B cell (primary cell): ENCODE data around the gene ZC3H18.

Source experiments
- EZH2 ChIP-seq: IDR thresholded peaks from 2 replicates; pipeline ENCODE4 v1.6.1; 2012; ENCODE audit warnings: borderline replicate concordance, low read depth, mild to moderate bottlenecking, moderate library complexity, low read length; ENCODE audit not compliant: insufficient read depth, poor library complexity, severe bottlenecking
- TF ChIP-seq, protein P1 (sequence below): fragments of 200-600 bp; IDR thresholded peaks from one replicate; pipeline ENCODE4 v1.8.0; 2022; ENCODE audit warnings: antibody characterized with exemption, mild to moderate bottlenecking

DNA sequence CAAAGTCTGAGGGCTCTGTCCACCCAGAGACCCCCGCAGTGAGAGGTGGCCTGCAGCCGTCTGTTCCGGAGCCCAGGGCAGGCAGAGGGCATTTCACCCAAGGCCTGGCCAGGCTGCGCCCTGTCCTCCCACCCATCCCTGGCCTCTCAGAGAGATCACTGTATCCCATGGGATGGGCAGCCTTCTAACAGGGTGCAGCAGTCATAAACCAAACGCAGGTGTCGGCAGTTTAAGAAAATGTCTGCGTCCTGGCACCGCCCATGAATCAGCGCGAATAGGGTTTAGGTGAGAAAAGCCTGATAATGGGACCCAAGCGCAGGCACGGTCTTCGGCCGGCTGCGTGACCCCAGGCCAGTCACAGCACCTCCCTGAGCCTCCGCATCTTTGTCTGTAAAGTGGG is 75.3 kb downstream of the ZC3H18 start:
- TF ChIP-seq EZH2, result no peak
- TF ChIP-seq, protein P1, sequence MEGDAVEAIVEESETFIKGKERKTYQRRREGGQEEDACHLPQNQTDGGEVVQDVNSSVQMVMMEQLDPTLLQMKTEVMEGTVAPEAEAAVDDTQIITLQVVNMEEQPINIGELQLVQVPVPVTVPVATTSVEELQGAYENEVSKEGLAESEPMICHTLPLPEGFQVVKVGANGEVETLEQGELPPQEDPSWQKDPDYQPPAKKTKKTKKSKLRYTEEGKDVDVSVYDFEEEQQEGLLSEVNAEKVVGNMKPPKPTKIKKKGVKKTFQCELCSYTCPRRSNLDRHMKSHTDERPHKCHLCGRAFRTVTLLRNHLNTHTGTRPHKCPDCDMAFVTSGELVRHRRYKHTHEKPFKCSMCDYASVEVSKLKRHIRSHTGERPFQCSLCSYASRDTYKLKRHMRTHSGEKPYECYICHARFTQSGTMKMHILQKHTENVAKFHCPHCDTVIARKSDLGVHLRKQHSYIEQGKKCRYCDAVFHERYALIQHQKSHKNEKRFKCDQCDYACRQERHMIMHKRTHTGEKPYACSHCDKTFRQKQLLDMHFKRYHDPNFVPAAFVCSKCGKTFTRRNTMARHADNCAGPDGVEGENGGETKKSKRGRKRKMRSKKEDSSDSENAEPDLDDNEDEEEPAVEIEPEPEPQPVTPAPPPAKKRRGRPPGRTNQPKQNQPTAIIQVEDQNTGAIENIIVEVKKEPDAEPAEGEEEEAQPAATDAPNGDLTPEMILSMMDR, result no peak
